Medulla oblongata (tissue), 1 donor: ENCODE measurements around the gene GPC5.
"Not testable (repeated sequence)": the region's sequence is repeated elsewhere in the genome, so short reads cannot be mapped to it uniquely, and the experiment has no call there.

Experiments used
- DNase-seq: peaks from one replicate; pipeline ENCODE4 v3.0.0-alpha.2; 2015; ENCODE audit errors: extremely low spot score

Gene GPC5

GRCh38 chr13:91368676-91369440 is 29.6 kb upstream of the GPC5 start:
- DNase-seq: no peak

- no peak for DNase-seq
These were observed 29.0 kb upstream of the GPC5 start for GRCh38 chr13:91369441-91369831.

GRCh38 chr13:91370501-91370900 is 27.9 kb upstream of the GPC5 start:
- no peak for DNase-seq

GRCh38 chr13:91372911-91373310 is 25.5 kb upstream of the GPC5 start:
- no peak for DNase-seq

GRCh38 chr13:91375116-91375729 is 23.2 kb upstream of the GPC5 start:
- DNase-seq: no peak

GRCh38 chr13:91381371-91381770 is 17.1 kb upstream of the GPC5 start:
- peak; percentile 58 for DNase-seq

- no peak for DNase-seq
These were observed 14.6 kb upstream of the GPC5 start for GRCh38 chr13:91383836-91384235.

GRCh38 chr13:91384896-91385295 is 13.5 kb upstream of the GPC5 start:
- DNase-seq: no peak

GRCh38 chr13:91389186-91389585 is 9.2 kb upstream of the GPC5 start:
- no peak for DNase-seq

GRCh38 chr13:91397595-91397994 is 826 bp upstream of the GPC5 start:
- no peak for DNase-seq

GRCh38 chr13:91399189-91400062 is 1.0 kb downstream of the GPC5 start:
- DNase-seq: peak; percentile 25

- DNase-seq: peak; percentile 21
These were observed 1.6 kb downstream of the GPC5 start for GRCh38 chr13:91400063-91400399.

GRCh38 chr13:91400671-91401070 is 2.2 kb downstream of the GPC5 start:
- DNase-seq: peak; percentile 11

GRCh38 chr13:91401920-91402319 is 3.5 kb downstream of the GPC5 start:
- DNase-seq: no peak

- no peak for DNase-seq
These were observed 6.8 kb downstream of the GPC5 start for GRCh38 chr13:91405240-91405639.

- peak; percentile 56 for DNase-seq
These were observed 8.2 kb downstream of the GPC5 start for GRCh38 chr13:91406619-91407018.

- DNase-seq: no peak
These were observed 10.6 kb downstream of the GPC5 start for GRCh38 chr13:91408971-91409370.

GRCh38 chr13:91416579-91416978 is 18.2 kb downstream of the GPC5 start:
- DNase-seq: not testable (repeated sequence)

- DNase-seq: no peak
These were observed 19.4 kb downstream of the GPC5 start for GRCh38 chr13:91417660-91418325.

- no peak for DNase-seq
These were observed 28.5 kb downstream of the GPC5 start for GRCh38 chr13:91426913-91427312.

- not testable (repeated sequence) for DNase-seq
These were observed 40.3 kb downstream of the GPC5 start for GRCh38 chr13:91438674-91439073.

- no peak for DNase-seq
These were observed 52.5 kb downstream of the GPC5 start for GRCh38 chr13:91450913-91451312.
